MM.1S (cell line): Measurements from ENCODE around the gene EML1.

ENCODE experiments used
- CTCF ChIP-seq: fragments of 300-600 bp; sonication (generic); IDR thresholded peaks from 2 replicates; pipeline ENCODE4 v1.5.1; 2016; ENCODE audit warnings: antibody characterized with exemption, low read length, mixed read lengths
- EZH2 ChIP-seq: fragments of 300-600 bp; sonication (generic); optimal IDR thresholded peaks from 2 replicates; pipeline ENCODE3; 2017; ENCODE audit warnings: low read depth, mild to moderate bottlenecking, antibody characterized with exemption, low read length, mixed read lengths
- EZH2phosphoT487 ChIP-seq: fragments of 300-600 bp; sonication (generic); IDR thresholded peaks from 2 replicates; pipeline ENCODE4 v1.6.1; 2018; ENCODE audit warnings: antibody characterized with exemption, low read length

- no peak for TF ChIP-seq CTCF
- no peak for TF ChIP-seq EZH2
- TF ChIP-seq EZH2phosphoT487, result no peak
Measured at GRCh38 chr14:99929601-99930000, 136.4 kb downstream of the EML1 start.
